T-helper 9 cell (primary cell): Measurements from ENCODE around the gene ADAM23.
A peak's percentile ranks its signal among the peaks of the same experiment; 100 is the strongest.

ENCODE experiments used
- DNase-seq: peaks from one replicate; pipeline ENCODE4 v3.0.0-alpha.2; 2020

ADAM23 gene

DNA sequence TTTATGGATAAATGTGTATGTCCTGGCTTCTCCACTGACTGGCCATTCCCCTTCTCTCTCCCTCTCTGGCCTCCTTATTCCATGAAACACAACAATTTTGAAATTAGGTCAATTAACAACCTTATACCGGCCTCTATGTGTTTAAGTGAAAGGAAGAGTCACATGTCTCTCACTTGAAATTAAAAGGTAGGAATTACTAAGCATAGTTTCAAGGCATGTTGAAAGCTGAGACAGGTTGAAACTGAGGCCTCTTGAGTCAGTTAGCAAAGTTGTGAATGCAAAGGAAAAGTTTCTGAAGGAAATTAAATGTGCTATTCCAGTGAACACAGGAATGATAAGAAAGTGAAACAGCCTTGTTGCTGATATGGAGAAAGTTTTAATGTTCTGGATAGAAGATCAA lies 69.7 kb downstream of the ADAM23 start:
- no peak for DNase-seq

DNA sequence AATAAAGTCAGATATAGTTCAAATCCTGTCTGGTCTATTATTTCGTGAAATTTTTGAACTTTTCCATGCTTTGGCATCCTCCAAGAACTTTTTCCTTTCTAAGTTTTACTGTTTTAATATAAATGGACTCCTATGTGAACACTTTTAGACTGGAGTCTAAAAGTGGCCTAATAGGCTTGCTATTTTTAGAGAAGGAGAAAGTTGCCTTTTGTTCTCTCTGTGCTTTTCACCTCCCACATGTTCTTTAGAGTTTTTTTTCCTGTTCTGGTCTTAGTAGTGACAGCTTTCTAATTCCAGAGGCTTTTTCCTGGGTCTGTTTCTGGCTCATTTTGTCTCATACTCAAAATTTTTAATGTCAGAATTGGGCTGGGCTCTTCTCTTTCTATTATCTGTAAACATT lies 72.2 kb downstream of the ADAM23 start:
- no peak for DNase-seq

DNA sequence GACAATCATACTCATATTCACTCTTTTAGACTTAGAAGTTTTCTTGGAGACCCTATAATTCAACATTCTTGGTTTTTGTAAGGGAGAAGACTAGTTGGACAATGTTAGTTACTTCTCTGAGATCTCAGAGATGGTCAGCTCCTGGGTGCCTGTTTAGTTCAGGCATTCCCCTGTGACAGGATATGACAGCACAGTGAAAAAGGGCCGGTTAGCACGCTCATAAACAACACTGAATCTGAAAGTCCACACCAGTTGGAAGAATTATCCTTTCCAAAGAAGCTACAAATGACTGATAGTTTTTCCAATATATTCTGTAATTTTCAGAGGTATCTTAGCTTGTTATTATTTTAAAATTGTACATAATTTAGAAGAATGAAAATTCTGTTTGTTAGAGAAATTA lies 75.7 kb downstream of the ADAM23 start:
- no peak for DNase-seq

DNA sequence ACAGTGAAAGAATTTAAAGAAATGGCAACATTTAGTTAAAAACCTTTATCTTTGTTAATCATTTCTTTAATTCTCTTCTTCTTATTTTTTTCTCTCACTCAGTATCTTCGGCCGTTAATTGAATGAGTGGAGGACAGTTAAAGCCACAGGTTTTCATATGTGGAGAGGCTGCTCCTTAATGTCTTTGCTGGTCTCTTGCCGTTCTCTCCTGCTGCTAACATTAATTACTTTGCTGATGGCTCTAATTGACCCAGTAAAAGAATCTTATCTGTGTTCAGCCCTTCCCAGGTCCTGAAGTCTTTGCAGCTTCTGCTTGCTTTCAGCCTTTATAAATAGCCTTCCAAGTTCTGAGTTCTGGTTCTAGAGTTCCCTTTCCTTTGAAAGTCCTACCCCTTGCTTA lies 77.1 kb downstream of the ADAM23 start:
- DNase-seq = no peak

DNA sequence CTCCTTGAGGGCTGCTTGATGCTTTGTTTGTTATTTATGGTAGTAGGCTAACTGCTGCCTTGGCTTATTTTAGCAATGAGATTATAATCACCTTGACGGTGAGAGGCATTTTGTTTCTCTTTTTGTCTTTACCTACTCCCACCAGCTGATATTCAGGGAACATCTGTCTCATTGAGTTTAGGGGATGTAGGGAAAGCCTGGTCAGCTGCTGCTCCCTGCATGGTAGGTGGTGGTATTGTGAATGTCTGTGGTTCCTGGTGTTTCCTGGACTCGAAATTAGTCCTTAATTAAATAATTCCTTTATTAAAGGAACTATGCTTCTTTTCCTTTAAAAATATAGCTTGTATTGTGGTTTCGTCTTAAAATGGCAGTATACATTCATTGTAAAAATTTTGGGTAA lies 77.8 kb downstream of the ADAM23 start:
- no peak for DNase-seq

DNA sequence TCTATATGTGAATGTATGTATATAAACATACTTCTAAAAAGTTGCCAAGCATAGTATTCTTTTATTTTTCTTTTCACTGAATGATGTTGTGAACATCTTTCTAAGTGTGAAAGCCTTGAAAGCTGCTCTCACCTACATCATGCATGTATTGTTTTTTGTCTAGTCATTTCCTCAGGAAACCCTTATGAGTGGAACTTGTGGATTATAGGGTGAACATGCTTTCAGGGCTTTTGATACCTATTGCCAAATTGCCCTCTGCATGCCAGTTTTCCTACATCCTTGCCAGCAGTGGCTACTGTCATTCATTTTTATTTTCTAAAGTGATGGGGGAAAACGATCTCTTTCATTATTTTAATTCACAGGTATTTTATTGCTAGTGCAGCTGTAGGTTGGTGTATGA lies 78.3 kb downstream of the ADAM23 start:
- no peak for DNase-seq

DNA sequence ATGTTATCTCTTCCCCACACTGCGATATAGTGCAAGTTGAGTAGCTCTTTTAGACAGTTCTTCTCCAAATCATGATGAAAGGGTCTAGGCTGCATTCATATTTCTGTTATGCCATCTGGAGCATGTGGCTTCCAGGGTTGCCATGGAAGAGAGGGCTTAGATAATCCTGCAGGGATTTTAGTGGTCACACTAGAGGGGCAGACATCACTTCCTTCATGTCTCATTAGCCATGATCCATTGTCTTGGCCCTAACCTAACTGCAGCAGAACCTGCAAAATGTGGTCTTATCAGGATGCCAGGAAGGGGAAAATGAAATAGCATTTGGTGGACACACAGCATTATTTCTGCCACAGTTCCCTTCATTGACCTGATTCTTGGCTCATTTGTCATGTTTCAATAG lies 83.1 kb downstream of the ADAM23 start:
- no peak for DNase-seq

DNA sequence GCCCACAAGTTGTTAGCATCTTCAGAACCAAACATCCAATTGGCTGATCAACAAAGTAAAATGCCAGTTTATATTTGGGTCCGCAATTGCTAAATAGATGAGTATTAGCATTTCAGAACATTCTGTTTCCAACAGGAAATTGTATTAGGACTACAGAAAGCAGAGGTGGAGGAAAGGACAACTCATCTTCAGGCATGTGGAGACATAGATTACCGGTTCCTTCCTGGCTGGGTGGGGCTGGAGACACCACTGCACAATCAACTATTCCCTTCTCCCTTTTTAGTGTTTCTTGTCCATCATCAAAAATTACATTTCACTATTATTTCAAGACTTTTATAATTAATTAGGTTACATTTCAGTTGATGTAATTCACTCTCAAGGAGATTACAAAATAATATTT lies 83.8 kb downstream of the ADAM23 start:
- no peak for DNase-seq

DNA sequence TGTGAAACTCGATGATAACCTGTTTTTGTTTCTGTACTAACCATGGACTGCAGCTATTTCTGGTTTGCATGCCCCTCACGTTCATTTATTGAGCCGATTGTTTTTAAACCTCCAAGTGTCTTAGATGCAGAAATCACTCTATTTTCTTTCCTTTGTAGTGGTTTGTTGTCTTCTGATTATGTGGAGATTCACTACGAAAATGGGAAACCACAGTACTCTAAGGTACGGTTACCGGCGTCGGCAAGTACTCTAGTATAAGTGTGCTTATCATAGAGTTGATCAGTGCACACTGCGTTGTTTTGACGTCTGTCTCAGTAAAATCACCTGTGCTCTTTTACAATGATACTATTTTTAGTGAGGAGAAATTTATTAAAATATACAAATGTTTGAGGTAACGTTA lies 87.4 kb downstream of the ADAM23 start:
- peak; percentile 11 for DNase-seq

DNA sequence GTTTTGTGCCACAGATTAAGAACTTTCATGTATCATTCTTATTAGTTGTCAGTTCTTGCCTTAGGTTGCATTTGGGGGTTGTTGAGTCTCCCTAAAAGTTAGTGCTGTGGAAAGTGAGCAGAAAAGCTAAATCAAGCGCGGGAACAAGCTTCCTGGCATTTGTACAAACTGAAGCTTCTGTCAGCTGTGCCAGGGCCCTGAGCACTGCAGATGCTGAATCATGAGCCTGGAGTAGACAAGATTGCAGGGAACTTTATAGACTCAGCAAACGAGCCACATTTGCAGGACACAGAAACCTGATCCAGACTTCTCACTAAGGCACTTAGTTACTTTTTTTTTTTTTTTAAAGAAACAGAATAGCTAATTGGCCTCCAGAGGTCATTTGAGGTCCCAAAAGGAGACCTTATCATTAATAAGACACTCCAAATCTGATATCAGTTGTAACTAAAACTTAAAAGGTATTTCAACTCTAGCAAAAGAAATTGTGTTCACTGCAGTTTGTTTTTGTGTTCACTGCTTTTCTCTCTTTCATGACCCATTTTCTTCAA lies 88.7 kb downstream of the ADAM23 start:
- DNase-seq = no peak

DNA sequence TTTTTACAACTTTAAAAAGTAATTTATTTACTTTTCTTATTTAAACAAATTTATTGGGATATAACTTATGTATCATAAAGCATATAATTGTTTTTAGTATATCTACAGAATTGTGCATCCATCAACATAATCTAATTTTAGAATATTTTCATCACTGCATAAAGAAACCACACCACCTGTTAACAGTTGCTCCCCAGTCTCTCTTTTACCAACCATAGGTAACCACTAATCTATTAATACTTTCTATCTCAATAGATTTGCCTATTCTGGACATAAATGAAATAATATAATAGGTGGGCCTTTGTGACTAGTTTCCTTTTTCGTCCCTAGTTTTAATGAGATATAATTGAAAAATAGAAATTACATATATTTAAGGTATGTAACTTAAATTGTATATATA lies 90.6 kb downstream of the ADAM23 start:
- no peak for DNase-seq

DNA sequence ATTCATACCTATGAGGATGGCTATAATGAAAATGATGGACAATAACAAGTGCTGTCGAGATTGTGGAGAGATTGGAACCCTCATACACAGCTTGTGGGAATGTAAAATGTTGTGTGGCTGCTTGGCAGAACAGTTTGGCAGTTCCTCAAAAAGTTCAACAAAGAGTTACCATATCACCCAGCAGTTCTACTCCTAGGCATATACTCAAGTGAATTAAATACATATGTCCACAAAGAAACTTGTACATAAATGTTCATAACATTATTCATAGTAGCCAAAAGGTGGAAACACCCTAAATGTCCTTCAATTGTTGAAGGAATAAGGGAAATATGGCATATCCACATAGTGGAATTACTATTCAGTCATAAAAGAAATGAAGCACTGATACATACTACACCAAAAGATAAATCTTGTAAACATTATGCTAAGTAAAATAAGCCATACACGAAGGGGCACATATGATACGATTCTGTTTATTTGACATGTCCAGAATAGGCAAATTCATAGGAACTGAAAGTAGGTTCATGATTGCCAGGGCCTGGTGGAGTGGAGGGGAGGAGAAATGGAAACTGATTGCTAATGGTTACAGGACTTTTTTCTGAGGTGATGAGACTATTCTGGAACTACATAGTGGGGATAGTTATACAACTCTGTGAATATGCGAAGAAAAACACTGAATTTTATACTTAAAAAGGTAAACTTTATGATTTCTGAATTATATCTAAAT lies 92.1 kb downstream of the ADAM23 start:
- DNase-seq = no peak

DNA sequence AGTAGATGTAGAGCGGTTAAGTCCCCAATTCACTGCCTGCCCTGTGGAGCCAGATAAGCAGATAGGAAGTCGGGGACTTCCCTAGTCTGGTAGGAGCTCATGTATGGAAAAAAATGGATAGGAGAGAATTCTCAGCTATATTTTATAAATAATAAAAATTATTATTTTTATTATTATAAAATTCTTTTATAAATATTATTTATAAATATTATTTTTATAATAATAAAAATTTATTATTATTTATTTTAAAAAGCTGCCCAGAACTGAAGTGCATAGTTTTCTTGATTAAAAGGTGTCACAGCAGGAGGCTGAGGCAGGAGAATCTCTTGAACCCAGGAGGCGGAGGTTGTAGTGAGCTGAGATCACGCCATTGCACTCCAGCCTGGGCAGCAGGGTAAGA lies 97.4 kb downstream of the ADAM23 start:
- no peak for DNase-seq

DNA sequence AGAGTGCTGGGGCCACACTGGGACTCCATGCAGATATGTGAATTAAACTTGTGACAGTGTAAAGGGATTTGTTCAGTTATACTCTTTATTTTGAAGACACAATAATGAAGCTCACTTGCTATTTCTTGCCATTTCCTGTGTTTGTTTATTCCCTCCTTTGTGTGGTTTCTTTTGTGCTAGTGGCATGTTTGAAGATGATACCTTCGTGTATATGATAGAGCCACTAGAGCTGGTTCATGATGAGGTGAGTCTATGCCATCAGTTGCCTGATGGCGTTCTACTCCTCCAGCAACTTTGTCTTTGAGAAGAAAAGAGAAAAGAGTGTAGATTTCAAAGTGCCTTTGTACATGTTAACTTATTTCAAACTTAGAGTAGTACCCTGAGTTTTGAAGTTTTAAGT lies 99.7 kb downstream of the ADAM23 start:
- no peak for DNase-seq

DNA sequence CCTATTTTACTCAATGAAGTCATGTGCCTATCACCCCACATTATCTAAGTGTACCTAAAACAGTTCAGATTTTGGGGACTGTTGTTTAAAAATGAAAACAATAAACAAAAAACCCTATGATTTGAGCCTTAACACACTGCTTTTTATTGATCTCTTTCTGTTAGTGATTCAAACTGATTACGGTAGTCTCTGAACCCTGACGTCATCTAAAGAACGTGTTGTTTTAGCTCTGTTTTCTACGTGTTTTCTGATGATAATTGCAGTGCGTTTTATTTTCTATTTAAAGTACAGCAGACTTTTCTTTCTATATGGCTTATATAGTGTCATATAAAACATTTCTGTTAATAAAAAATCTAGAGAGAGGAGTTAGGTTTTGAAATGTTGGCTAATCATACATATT lies 105.1 kb downstream of the ADAM23 start:
- DNase-seq = no peak

DNA sequence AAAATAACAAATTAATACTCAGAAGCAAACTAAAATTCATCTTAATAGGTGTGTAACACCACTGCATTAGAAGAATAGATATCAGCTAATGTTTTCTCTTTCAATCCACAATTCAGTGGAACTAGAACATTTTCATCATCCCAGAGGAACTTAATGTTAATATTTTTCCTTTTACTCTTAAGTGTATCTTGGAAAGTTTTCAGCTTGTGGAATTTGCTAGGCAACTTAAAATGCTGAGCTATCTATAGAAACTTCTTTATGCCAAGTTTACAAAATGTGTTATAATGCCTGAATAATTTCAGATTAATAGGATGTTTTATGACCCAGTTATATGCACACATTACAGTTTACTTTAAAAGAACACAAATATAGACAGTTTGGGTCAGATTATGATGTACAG lies 112.4 kb downstream of the ADAM23 start:
- DNase-seq = no peak

DNA sequence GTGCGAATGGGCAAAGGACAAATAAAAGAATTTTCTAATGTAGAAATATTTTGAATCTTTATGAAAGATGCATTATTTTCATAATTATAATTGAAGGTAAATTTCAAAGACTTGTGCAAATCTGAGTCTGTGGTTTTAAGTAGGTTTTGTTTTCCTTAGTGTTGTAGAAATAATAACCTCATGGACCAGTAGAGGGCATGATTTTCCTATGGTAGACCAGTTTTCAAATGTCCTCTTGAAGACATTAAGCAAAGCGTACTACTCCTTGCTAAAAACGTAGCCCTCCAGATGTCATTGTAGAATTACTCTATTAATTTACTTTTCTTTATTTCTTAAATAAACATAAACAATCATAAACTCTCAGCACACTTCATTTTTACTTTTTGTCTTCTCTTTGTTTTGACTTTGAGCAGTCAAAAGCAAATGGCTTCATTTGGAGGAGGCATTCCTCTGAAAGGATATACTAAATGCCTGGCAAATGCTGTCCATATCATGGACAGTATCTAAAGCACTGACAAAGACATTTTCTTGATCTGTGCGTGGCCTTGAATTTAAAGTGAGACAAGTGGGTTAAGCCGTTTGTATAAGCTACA lies 113.1 kb downstream of the ADAM23 start:
- DNase-seq = no peak

DNA sequence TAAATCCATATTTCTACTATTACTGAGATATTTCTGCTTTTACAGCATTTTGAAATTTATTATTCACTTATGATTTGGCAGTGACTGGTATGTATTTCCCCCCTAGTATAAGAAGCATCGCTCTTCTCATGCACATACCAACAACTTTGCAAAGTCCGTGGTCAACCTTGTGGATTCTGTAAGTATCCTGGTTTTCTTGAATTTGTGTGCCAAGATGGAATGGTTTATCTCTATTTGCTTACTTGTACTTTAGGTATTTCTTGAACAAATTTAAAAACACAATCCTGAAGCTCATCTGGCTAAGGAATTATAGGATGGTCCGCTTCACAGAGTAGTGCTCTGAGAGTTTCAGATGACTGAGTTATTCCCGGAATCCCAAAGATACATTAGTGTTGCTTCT lies 114.0 kb downstream of the ADAM23 start:
- no peak for DNase-seq

DNA sequence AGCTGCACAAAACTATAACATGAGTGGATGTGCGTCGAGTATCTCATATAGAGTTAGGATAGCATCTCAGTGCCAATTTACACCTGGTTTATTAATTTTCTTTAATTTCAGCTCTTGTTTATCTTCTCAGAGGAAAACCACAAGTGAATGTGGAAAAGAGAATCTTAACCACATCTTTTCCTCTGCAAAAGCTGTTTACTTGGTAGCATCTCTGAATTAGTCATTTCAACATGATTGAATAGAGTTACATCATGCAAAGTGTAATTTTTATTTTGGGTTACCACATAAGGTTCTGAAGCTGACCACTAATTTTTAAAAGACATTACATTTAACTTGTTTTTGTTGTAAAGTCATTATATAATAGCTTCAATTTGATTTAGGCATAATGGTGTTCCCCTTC lies 115.2 kb downstream of the ADAM23 start:
- no peak for DNase-seq

DNA sequence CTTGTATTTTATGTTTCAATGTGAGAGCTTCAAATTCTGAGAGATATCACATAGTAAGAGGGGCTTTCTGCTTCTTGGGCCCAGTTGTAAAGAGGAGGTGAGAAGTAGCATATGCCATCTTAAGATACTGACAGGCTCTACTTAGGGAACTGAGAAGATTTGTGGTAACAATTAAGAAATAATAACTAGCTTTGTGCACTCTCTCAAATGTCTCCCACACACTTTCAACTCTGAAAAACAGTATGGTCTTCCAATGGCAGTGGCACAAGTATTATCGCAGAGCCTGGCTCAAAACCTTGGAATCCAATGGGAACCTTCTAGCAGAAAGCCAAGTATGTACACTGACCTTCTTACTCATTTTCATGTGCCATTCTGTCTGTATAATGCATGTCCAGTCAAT lies 118.6 kb downstream of the ADAM23 start:
- DNase-seq = no peak

DNA sequence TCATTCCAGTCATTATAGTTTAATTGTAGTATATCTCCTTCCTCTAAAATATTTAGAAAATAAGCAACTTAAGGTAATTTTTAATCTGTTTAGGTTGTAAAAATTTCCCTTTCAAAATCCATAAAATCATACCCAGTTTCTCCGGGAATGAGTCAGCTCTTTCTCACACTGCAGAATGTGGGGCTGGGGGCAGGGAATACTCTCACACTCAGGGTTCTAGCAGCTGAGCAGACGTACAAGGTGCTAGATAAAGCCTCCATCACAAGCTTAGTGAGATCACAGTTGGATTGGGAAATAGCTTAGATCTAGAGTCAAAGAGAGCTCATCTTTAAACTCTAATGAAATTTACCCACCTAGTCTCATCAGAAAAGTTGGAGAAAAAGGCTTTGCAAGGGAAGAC lies 119.0 kb downstream of the ADAM23 start:
- DNase-seq = no peak

DNA sequence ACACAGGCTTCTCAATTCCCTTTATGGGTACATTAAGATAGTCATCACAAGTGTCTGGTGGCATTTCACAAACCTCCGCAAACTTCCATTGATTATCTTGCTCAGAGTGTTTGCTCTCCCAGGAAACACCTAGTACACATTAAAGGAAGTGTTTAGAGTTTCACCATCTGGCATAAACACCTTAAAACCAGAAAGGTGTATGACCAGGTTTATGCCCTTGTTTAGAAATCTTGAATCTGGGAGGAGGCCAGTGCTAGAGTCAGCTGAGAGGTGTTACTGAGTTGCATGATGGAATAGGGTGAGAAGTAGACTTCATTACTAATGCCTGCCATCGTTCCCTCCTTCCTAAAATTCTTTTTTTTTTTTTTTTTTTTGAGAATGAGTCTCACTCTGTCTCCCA lies 120.0 kb downstream of the ADAM23 start:
- DNase-seq = no peak

DNA sequence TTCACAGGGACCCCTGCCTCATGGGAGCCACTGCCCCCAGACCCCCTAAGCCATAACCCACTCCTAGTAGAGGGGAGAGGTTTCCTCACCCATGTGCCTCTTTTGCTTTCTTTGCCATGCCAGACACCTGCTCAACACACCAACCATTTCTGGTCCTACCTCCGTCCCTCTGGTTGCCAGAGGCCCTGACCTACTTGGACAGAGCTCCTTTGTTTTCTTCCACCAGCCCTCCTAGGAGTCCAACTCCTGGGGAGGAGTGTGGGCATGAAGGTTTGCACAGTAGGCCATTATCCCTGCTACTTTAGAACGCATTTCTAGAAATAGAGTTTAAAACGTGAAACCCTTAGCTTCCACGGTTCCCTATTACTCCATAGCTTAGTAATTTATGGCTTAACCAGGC lies 122.3 kb downstream of the ADAM23 start:
- no peak for DNase-seq

DNA sequence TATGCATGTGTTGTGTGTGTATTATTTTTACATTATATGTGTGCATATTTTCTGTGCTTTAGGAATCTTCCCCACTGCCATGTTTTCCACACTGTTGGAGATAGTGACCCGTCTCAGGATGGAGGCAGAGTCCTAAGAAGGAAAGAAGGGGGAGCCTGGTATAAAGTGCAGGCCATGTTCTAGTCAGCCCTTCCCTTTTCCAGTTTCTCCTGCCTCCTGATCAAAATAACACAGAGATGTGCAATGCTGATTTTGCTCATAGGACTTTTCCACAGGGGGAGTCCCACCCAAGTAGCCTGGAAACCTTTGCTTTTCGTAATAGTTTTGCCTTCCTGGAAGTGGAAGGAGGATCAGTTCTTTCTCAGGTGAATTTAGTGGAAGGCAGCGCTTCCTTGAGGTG lies 126.1 kb downstream of the ADAM23 start:
- no peak for DNase-seq

DNA sequence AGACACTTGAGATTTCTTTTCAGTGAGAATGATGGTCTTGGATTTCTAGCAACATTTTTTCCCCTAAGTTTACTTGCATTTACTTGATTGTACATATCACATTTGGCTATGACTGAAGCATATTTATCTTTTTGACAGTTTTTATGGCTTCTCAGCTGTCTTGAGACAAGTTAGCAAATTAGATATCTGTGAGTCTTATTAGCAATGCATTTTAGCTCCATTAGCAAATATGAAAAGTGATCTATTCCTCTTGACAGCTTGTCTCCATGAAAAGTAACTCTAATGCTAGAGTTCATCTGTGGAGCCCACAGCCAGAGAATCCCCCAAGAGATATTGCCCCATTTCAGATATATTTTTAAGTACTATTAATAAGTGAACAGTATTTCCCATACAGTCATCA lies 126.9 kb downstream of the ADAM23 start:
- no peak for DNase-seq
